Measurements from ENCODE around the gene CELF1. TPM values are rescaled to one million over a fixed set of nuclear protein-coding genes. Genes with fewer than 3 reads are reported as not detected.
A peak's percentile ranks its signal among the peaks of the same experiment; 100 is the strongest.

CELF1 gene
- total and polyA plus RNA-seq, 2 of the 13 experiments (the other 11 are each of a cell fraction or from before 2014, with no cell fraction given): 69.0 to 80.1 TPM

DNA sequence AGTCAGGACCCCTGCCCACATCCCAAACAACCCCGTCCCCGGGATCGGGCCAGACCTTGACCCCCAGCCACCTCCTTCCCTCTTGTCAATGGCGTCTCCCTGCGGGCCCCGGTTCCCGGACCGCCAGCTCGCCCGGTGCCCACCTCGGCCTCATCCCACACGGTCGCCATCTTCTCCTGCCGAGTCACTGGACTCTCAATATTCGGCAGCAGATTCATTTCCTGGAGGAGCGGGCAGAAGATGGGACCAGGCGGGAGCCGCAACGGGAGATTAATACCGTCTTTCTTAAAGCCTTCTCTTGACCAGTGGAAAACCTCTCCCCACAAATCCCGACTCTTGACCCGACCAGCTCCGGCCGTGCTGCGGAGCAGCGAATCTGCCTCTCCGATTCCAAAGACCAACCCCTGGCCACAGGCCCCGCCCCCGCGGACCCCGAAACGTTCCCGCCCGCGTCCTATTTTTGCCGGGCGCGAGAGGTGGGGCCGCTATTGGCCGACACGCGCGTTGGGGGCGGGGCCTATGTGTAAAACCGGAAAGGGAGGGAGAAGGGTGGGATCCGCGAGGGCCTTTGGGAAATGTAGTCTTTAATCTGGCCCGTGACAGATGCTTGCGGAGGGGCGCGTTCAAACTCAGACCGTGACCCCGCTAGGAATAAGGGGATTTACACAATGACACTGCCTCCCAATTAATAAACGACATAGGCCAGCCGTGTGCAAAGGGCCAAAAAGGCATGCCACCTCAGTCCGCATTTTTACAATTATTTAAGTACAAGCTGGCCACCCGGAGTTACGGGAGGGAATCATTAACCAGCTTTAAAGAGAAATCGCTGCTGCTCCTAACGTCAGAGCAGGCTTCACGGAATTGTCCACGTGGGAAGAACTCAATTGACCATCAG lies 126.6 kb downstream of the CELF1 start, which contains the start of gene PSMC3 (continued):
- TF ChIP-seq TBL1XR1 (IDR thresholded peaks at IDR 0.05; ENCODE audit: borderline replicate concordance, low read length, partially characterized antibody): no peak
- TF ChIP-seq ZNF337 (CRISPR knock-in tag; IDR thresholded peaks at IDR 0.05; ENCODE audit: borderline replicate concordance, low read depth): no peak
- peak; percentile 21; the same call in 1 of the 2 replicates for TF ChIP-seq ZNF543 (CRISPR knock-in tag; IDR thresholded peaks at IDR 0.05)
- no peak for TF ChIP-seq TGIF2 (CRISPR knock-in tag; IDR thresholded peaks at IDR 0.05)
- no peak for TF ChIP-seq NPAS2 (CRISPR knock-in tag; IDR thresholded peaks at IDR 0.05; ENCODE audit: borderline replicate concordance)
- TF ChIP-seq HHEX (CRISPR knock-in tag; IDR thresholded peaks at IDR 0.05): peak; percentile 17; the same call in 1 of the 2 replicates
- TF ChIP-seq ZNF773 (CRISPR knock-in tag; IDR thresholded peaks at IDR 0.05; ENCODE audit: borderline replicate concordance): peak; percentile 63; the same call in 1 of the 2 replicates
- TF ChIP-seq FOXO1 (CRISPR knock-in tag; IDR thresholded peaks at IDR 0.05): no peak; the same call in 1 of the 2 replicates
- TF ChIP-seq ZNF292 (CRISPR knock-in tag; IDR thresholded peaks at IDR 0.05; ENCODE audit: borderline replicate concordance, low read depth): no peak
- TF ChIP-seq TBX2 (CRISPR knock-in tag; IDR thresholded peaks at IDR 0.05; ENCODE audit: borderline replicate concordance): peak; percentile 16; the same call in 1 of the 2 replicates
- no peak for TF ChIP-seq SATB2 (CRISPR knock-in tag; IDR thresholded peaks at IDR 0.05)
- TF ChIP-seq ZC3H4 (CRISPR knock-in tag; IDR thresholded peaks at IDR 0.05; ENCODE audit: borderline replicate concordance): no peak
- TF ChIP-seq ZFP36L2 (CRISPR knock-in tag; IDR thresholded peaks at IDR 0.05): no peak
- TF ChIP-seq, protein P1, sequence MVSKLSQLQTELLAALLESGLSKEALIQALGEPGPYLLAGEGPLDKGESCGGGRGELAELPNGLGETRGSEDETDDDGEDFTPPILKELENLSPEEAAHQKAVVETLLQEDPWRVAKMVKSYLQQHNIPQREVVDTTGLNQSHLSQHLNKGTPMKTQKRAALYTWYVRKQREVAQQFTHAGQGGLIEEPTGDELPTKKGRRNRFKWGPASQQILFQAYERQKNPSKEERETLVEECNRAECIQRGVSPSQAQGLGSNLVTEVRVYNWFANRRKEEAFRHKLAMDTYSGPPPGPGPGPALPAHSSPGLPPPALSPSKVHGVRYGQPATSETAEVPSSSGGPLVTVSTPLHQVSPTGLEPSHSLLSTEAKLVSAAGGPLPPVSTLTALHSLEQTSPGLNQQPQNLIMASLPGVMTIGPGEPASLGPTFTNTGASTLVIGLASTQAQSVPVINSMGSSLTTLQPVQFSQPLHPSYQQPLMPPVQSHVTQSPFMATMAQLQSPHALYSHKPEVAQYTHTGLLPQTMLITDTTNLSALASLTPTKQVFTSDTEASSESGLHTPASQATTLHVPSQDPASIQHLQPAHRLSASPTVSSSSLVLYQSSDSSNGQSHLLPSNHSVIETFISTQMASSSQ (IDR thresholded peaks at IDR 0.05; ENCODE audit: low read depth): no peak
- TF ChIP-seq, protein P1 (CRISPR knock-in tag; IDR thresholded peaks at IDR 0.05; ENCODE audit: borderline replicate concordance): peak; percentile 78
- TF ChIP-seq SNRNP70 (IDR thresholded peaks at IDR 0.05; ENCODE audit: low read depth, low read length): no peak
- TF ChIP-seq, protein P2, sequence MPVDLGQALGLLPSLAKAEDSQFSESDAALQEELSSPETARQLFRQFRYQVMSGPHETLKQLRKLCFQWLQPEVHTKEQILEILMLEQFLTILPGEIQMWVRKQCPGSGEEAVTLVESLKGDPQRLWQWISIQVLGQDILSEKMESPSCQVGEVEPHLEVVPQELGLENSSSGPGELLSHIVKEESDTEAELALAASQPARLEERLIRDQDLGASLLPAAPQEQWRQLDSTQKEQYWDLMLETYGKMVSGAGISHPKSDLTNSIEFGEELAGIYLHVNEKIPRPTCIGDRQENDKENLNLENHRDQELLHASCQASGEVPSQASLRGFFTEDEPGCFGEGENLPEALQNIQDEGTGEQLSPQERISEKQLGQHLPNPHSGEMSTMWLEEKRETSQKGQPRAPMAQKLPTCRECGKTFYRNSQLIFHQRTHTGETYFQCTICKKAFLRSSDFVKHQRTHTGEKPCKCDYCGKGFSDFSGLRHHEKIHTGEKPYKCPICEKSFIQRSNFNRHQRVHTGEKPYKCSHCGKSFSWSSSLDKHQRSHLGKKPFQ (CRISPR knock-in tag; IDR thresholded peaks at IDR 0.05; ENCODE audit: insufficient replicate concordance): no peak
- TF ChIP-seq, protein P3, sequence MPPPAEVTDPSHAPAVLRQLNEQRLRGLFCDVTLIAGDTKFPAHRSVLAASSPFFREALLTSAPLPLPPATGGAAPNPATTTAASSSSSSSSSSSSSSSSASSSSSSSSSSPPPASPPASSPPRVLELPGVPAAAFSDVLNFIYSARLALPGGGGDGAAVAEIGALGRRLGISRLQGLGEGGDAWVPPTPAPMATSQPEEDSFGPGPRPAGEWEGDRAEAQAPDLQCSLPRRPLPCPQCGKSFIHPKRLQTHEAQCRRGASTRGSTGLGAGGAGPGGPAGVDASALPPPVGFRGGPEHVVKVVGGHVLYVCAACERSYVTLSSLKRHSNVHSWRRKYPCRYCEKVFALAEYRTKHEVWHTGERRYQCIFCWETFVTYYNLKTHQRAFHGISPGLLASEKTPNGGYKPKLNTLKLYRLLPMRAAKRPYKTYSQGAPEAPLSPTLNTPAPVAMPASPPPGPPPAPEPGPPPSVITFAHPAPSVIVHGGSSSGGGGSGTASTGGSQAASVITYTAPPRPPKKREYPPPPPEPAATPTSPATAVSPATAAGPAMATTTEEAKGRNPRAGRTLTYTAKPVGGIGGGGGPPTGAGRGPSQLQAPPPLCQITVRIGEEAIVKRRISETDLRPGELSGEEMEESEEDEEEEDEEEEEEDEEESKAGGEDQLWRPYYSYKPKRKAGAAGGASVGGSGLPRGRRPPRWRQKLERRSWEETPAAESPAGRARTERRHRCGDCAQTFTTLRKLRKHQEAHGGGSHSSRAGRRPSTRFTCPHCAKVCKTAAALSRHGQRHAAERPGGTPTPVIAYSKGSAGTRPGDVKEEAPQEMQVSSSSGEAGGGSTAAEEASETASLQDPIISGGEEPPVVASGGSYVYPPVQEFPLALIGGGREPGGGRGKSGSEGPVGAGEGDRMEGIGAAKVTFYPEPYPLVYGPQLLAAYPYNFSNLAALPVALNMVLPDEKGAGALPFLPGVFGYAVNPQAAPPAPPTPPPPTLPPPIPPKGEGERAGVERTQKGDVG (CRISPR knock-in tag; IDR thresholded peaks at IDR 0.05; ENCODE audit: borderline replicate concordance): no peak
- TF ChIP-seq ZSCAN25 (CRISPR knock-in tag; IDR thresholded peaks at IDR 0.05): no peak
